GM23338 (cell line): ENCODE results near the gene APH1B. TPM values are rescaled to one million over a fixed set of nuclear protein-coding genes. Genes with fewer than 3 reads are reported as not detected.

Source experiments
- ATAC-seq: fragments of 200-7000 bp; cut with Tn5 transposase; 3 replicates; pipeline ENCODE4 v1.9.1; 2020
- DNase-seq: peaks from one replicate; pipeline ENCODE4 v3.0.0-alpha.2; 2015; ENCODE audit warnings: low spot score
- H2AFZ ChIP-seq: fragments of 200-600 bp; sonication (generic); 2 replicates; pipeline ENCODE4 v1.8.0; 2016; ENCODE audit warnings: antibody characterized with exemption, mild to moderate bottlenecking, moderate library complexity
- H3F3A ChIP-seq: fragments of 200-600 bp; sonication (generic); replicated peaks from 2 replicates; pipeline ENCODE4 v1.8.0; 2017; ENCODE audit warnings: antibody characterized with exemption, mixed run types, low read depth
- H3K27ac ChIP-seq: fragments of 200-600 bp; sonication (generic); 2 replicates; pipeline ENCODE4 v1.6.1; 2016; ENCODE audit warnings: low read depth
- H3K27me3 ChIP-seq: fragments of 200-600 bp; sonication (generic); 2 replicates; pipeline ENCODE4 v1.8.0; 2016; ENCODE audit warnings: mild to moderate bottlenecking, mixed run types, moderate library complexity; ENCODE audit not compliant: insufficient read depth
- H3K36me3 ChIP-seq: fragments of 200-600 bp; sonication (generic); 2 replicates; pipeline ENCODE4 v1.8.0; 2016; ENCODE audit warnings: mild to moderate bottlenecking; ENCODE audit not compliant: insufficient read depth
- H3K4me1 ChIP-seq: fragments of 200-600 bp; sonication (generic); 2 replicates; pipeline ENCODE4 v1.8.0; 2016; ENCODE audit warnings: mild to moderate bottlenecking, moderate library complexity; ENCODE audit not compliant: insufficient read depth
- H3K4me2 ChIP-seq: fragments of 200-600 bp; sonication (generic); 2 replicates; pipeline ENCODE4 v1.7.1; 2017; ENCODE audit warnings: mixed run types
- H3K4me3 ChIP-seq: fragments of 200-600 bp; sonication (generic); 2 replicates; pipeline ENCODE4 v1.6.1; 2016; ENCODE audit warnings: mixed run types
- H3K79me2 ChIP-seq: fragments of 200-600 bp; sonication (generic); replicated peaks from 2 replicates; pipeline ENCODE4 v1.8.0; 2017; ENCODE audit warnings: mild to moderate bottlenecking; ENCODE audit not compliant: insufficient read depth
- H3K9me2 ChIP-seq: fragments of 200-600 bp; sonication (generic); 2 replicates; pipeline ENCODE4 v1.8.0; 2017; ENCODE audit not compliant: insufficient read depth
- H4K20me1 ChIP-seq: fragments of 200-600 bp; sonication (generic); replicated peaks from 2 replicates; pipeline ENCODE4 v1.8.0; 2017; ENCODE audit warnings: mild to moderate bottlenecking; ENCODE audit not compliant: insufficient read depth
- H3K27ac Mint-ChIP-seq: 2 replicates; pipeline ENCODE4 v1.8.0; 2020; ENCODE audit warnings: inconsistent platforms, mild to moderate bottlenecking, moderate library complexity, mixed read lengths
- H3K27me3 Mint-ChIP-seq: 3 replicates; pipeline ENCODE4 v1.8.0; 2022; ENCODE audit warnings: low read depth, mild to moderate bottlenecking, moderate library complexity, mixed read lengths, inconsistent platforms; ENCODE audit not compliant: insufficient read depth, poor library complexity
- H3K36me3 Mint-ChIP-seq: 3 replicates; pipeline ENCODE4 v1.8.0; 2021; ENCODE audit warnings: low read depth, mild to moderate bottlenecking, inconsistent platforms, moderate library complexity, mixed read lengths
- H3K4me1 Mint-ChIP-seq: 3 replicates; pipeline ENCODE4 v1.8.0; 2020; ENCODE audit warnings: mild to moderate bottlenecking, inconsistent platforms, mixed read lengths
- H3K4me3 Mint-ChIP-seq: 3 replicates; pipeline ENCODE4 v1.8.0; 2021; ENCODE audit warnings: moderate library complexity, mild to moderate bottlenecking, inconsistent platforms, mixed read lengths
- H3K9me3 Mint-ChIP-seq: 3 replicates; pipeline ENCODE4 v1.8.0; 2020; ENCODE audit warnings: moderate library complexity, mild to moderate bottlenecking, inconsistent platforms, mixed read lengths
- CREB1 ChIP-seq: fragments of 250-450 bp; sonication (Bioruptor Pico); IDR thresholded peaks from 2 replicates; pipeline ENCODE4 v1.5.0; 2020; ENCODE audit warnings: low read depth, mild to moderate bottlenecking, moderate library complexity
- CTCF ChIP-seq, 2 experiments: fragments of 200-600 bp in 1 of 2; sonication (generic) in 1 of 2; conservative IDR thresholded peaks; 2 replicates each; pipeline versions ENCODE4 v1.5.1 to v1.6.1; 2016 to 2017; ENCODE audit warnings: antibody characterized with exemption in 2 of 2, low read depth in 2 of 2, mild to moderate bottlenecking in 2 of 2, moderate library complexity in 1 of 2
- ETS1 ChIP-seq: IDR thresholded peaks from 2 replicates; pipeline ENCODE4 v1.6.1; 2016; ENCODE audit warnings: antibody characterized with exemption
- EZH2phosphoT487 ChIP-seq: fragments of 200-600 bp; sonication (generic); IDR thresholded peaks from one replicate; pipeline ENCODE4 v1.8.1; 2018; ENCODE audit warnings: antibody characterized with exemption; ENCODE audit not compliant: unreplicated experiment
- JUNB ChIP-seq: IDR thresholded peaks from one replicate; pipeline ENCODE4 v1.6.1; 2016; ENCODE audit warnings: antibody characterized with exemption; ENCODE audit not compliant: unreplicated experiment
- NANOG ChIP-seq: IDR thresholded peaks from 2 replicates; pipeline ENCODE4 v1.6.1; 2016; ENCODE audit warnings: antibody characterized with exemption, borderline replicate concordance
- POLR2AphosphoS5 ChIP-seq: IDR thresholded peaks from 2 replicates; pipeline ENCODE4 v1.6.1; 2016; ENCODE audit warnings: antibody characterized with exemption, low read depth
- REST ChIP-seq: IDR thresholded peaks from one replicate; pipeline ENCODE4 v1.6.1; 2018; ENCODE audit warnings: antibody characterized with exemption; ENCODE audit not compliant: unreplicated experiment
- STAT1 ChIP-seq: IDR thresholded peaks from one replicate; pipeline ENCODE4 v1.6.1; 2016; ENCODE audit warnings: antibody characterized with exemption; ENCODE audit not compliant: unreplicated experiment
- ZNF114 ChIP-seq: fragments of 250-450 bp; sonication (Bioruptor Pico); IDR thresholded peaks from 2 replicates; pipeline ENCODE4 v1.5.0; 2020; ENCODE audit warnings: mild to moderate bottlenecking, moderate library complexity
- ZNF462 ChIP-seq: fragments of 250-450 bp; sonication (Bioruptor Pico); IDR thresholded peaks from 2 replicates; pipeline ENCODE4 v1.5.0; 2020; ENCODE audit warnings: mild to moderate bottlenecking, moderate library complexity
- polyA plus RNA-seq: library from polyadenylated mRNA; unstranded; fragments of >200 nt; fragmentation: Nextera tagmentation; extraction: Ambion mirVana; gene quantifications from 2 replicates; pipeline ENCODE4 v1.2.1, GENCODE V29; 2016
- total RNA-seq: library from RNA; depleted of rRNA; stranded (reverse); fragments of >200 nt; shearing (Covaris generic); gene quantifications from 2 replicates; pipeline ENCODE4 v1.2.3, GENCODE V29; 2014

APH1B gene
- total and polyA plus RNA-seq, 2 experiments from 2014 or later, result 14.3 to 24.4 TPM

GRCh38 chr15:63238796-63239195 lies 38.6 kb upstream of the APH1B start (continued):
- TF ChIP-seq ZNF462 (CRISPR knock-in tag) (no peak), EZH2phosphoT487 (no peak), ZNF114 (no peak), CREB1 (no peak)

GRCh38 chr15:63240109-63240508 lies 37.3 kb upstream of the APH1B start:
- Mint-ChIP-seq H3K27ac (no peak overlapping the region), H3K27me3 (peaks cover 6% of the 10 kb centered on the region), H3K4me1 (no peaks in the 10 kb centered on the region), H3K36me3 (peaks cover 32% of the 10 kb centered on the region), H3K9me3 (peaks cover 21% of the 10 kb centered on the region), H3K4me3 (no peak overlapping the region)
- Histone ChIP-seq H3K27me3 (no peaks in the 10 kb centered on the region), H3K36me3 (no peaks in the 10 kb centered on the region), H3K4me3 (no peak overlapping the region), H2AFZ (no peak overlapping the region), H3K79me2 (peaks cover 37% of the 10 kb centered on the region), H3K4me1 (no peaks in the 10 kb centered on the region), H3K27ac (no peak overlapping the region), H3K9me2 (no peaks in the 10 kb centered on the region), H3F3A (no peaks in the 10 kb centered on the region), H4K20me1 (peaks cover 5% of the 10 kb centered on the region; the same call in 1 of the 2 replicates), H3K4me2 (no peak overlapping the region)
- DNase-seq (no peak), ATAC-seq (no peak)
- no peak for TF ChIP-seq EZH2phosphoT487
- TF ChIP-seq CREB1, result no peak
- no peak for TF ChIP-seq JUNB
- no peak for TF ChIP-seq POLR2AphosphoS5
- no peak for TF ChIP-seq CTCF (conservative IDR thresholded peaks at IDR 0.05; ENCODE audit: low read depth in 2 of 2)
- no peak for TF ChIP-seq NANOG
- no peak for TF ChIP-seq REST
- TF ChIP-seq ZNF114, result no peak
- TF ChIP-seq ETS1, result no peak
- no peak for TF ChIP-seq STAT1
